Erythroblast (primary cell): ENCODE data around the gene SDF2.

ENCODE experiments used
- GATA1 ChIP-seq: IDR thresholded peaks from 2 replicates; pipeline ENCODE4 v1.6.1; 2011; ENCODE audit warnings: low read depth, mild to moderate bottlenecking, control low read depth, low read length, moderate library complexity
- POLR2A ChIP-seq: IDR thresholded peaks from 2 replicates; pipeline ENCODE4 v1.6.1; 2011; ENCODE audit warnings: mild to moderate bottlenecking, low read length

DNA sequence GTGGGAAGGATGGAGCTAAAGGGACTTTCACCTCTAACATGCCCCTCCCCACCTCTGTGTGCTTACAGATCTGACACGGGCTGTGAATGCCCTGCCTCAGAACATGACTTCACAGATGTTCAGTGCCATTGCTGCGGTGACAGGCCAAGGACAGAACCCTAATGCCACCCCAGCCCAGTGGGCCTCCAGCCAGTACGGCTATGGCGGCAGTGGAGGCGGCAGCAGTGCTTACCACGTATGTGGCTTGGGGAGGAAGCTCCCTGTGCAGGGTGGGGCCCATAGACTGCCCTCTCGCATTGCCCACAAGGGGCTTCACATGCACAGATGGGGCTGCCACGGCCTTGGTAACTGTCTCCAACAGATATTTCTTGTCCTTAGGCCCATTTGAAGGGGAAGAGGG is 38.6 kb upstream of the SDF2 start:
- no peak for TF ChIP-seq POLR2A
- TF ChIP-seq GATA1, result no peak
